Calu3 (cell line): ENCODE results near the gene POLA1. TPM values are rescaled to one million over a fixed set of nuclear protein-coding genes. Genes with fewer than 3 reads are reported as not detected.
"Not testable (repeated sequence)": the region's sequence is repeated elsewhere in the genome, so short reads cannot be mapped to it uniquely, and the experiment has no call there.

Experiments used
- BruUV-seq: library from RNA; stranded (reverse); fragments of 400-500 nt; replicated peaks from 2 replicates; lab custom pipeline; 2021; lab: Mats Ljungman, UMichigan
- CTCF ChIA-PET: fragments of 300-600 bp; sonication (Branson Sonifier 250); formaldehyde crosslinking; loops from one replicate; lab custom pipeline; 2022; ENCODE audit warnings: antibody characterized with exemption; lab: Charles Lee
- DNase-seq: peaks from one replicate; pipeline ENCODE4 v3.0.0; 2022
- H3K27ac Mint-ChIP-seq: one replicate; pipeline ENCODE4 v1.8.0; 2022; ENCODE audit warnings: mixed read lengths; ENCODE audit not compliant: unreplicated experiment
- H3K27me3 Mint-ChIP-seq: one replicate; pipeline ENCODE4 v1.8.0; 2022; ENCODE audit warnings: mixed read lengths; ENCODE audit not compliant: unreplicated experiment
- H3K36me3 Mint-ChIP-seq: one replicate; pipeline ENCODE4 v1.8.0; 2022; ENCODE audit warnings: mild to moderate bottlenecking, moderate library complexity, mixed read lengths; ENCODE audit not compliant: insufficient read depth, unreplicated experiment
- H3K4me1 Mint-ChIP-seq: one replicate; pipeline ENCODE4 v1.8.0; 2022; ENCODE audit warnings: mild to moderate bottlenecking, low read depth, mixed read lengths; ENCODE audit not compliant: unreplicated experiment
- H3K4me3 Mint-ChIP-seq: one replicate; pipeline ENCODE4 v1.8.0; 2022; ENCODE audit warnings: mild to moderate bottlenecking, low read depth, moderate library complexity, mixed read lengths; ENCODE audit not compliant: unreplicated experiment
- H3K9me3 Mint-ChIP-seq: one replicate; pipeline ENCODE4 v1.8.0; 2022; ENCODE audit warnings: low read depth, mixed read lengths; ENCODE audit not compliant: unreplicated experiment
- intact Hi-C: fragments of 100-400 bp; cut with micrococcal nuclease; formaldehyde crosslinking; loops from one replicate; pipeline ENCODE4 v1.10.0; 2022; ENCODE audit not compliant: unreplicated experiment
- total RNA-seq: library from RNA; stranded (reverse); gene quantifications from 2 replicates; pipeline ENCODE4 v1.2.3, GENCODE V29; 2022
- TF ChIP-seq, protein P1 (sequence below): fragments of 200-600 bp; IDR thresholded peaks from one replicate; pipeline ENCODE4 v1.8.0; 2022; ENCODE audit warnings: antibody characterized with exemption; ENCODE audit not compliant: unreplicated experiment

The POLA1 gene
- total RNA-seq, 1 experiment from 2014 or later, result 25.2 TPM

DNA sequence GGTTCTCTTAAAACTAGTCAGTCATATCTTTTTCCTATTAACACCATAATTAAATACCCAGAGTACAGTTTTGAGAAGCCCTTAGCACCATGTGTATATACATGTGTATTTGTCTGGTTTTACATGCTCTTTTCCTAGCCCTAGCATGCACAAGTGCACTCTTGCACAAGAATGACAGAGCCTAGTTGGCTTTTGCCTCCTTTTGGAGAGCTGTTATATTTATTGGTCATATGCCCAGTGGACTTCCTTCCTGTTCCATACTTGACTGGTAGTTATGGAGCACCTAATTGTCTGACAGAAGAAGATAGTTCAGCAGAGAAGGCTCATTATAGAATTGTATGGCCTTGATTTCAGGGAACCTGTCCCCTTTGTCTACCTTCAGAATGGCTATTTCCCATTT is 166.4 kb downstream of the POLA1 start:
- H3K27me3 Mint-ChIP-seq, result no peaks in the 10 kb centered on the region
- TF ChIP-seq, protein P1, sequence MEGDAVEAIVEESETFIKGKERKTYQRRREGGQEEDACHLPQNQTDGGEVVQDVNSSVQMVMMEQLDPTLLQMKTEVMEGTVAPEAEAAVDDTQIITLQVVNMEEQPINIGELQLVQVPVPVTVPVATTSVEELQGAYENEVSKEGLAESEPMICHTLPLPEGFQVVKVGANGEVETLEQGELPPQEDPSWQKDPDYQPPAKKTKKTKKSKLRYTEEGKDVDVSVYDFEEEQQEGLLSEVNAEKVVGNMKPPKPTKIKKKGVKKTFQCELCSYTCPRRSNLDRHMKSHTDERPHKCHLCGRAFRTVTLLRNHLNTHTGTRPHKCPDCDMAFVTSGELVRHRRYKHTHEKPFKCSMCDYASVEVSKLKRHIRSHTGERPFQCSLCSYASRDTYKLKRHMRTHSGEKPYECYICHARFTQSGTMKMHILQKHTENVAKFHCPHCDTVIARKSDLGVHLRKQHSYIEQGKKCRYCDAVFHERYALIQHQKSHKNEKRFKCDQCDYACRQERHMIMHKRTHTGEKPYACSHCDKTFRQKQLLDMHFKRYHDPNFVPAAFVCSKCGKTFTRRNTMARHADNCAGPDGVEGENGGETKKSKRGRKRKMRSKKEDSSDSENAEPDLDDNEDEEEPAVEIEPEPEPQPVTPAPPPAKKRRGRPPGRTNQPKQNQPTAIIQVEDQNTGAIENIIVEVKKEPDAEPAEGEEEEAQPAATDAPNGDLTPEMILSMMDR, result no peak
- H3K9me3 Mint-ChIP-seq, result no peaks in the 10 kb centered on the region
- no peak for DNase-seq
- H3K36me3 Mint-ChIP-seq, result peaks cover 8% of the 10 kb centered on the region
- no TSS peak for BruUV-seq
- no peaks in the 10 kb centered on the region for H3K4me1 Mint-ChIP-seq
- CTCF ChIA-PET, result no interaction called here
- H3K4me3 Mint-ChIP-seq, result no peak overlapping the region
- no peak overlapping the region for H3K27ac Mint-ChIP-seq
- intact Hi-C loops, result no loop called here

DNA sequence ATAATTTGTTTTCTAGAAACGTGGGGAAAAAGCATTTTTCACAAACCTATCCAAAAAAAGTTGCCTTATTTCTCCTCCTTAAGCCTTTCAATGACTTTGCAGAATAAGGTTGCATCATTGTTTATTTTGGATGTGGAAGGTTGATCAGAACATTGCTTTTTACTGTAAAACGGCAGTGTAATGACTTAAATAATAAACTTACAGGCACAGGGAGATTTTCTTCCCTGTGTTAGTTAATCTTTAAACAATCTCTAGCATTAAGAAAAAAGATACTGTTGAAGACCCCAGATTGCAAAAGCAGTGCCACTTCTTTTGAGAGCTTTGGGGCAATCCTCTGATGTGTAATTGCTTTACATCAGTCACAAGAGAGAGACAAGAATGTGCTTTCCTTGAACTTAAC is 168.6 kb downstream of the POLA1 start:
- H3K36me3 Mint-ChIP-seq, result peaks cover 8% of the 10 kb centered on the region
- TF ChIP-seq, protein P1, result no peak
- H3K4me1 Mint-ChIP-seq, result no peaks in the 10 kb centered on the region
- intact Hi-C loops, result no loop called here
- no peak for DNase-seq
- BruUV-seq, result no TSS peak
- H3K27me3 Mint-ChIP-seq, result no peaks in the 10 kb centered on the region
- no peaks in the 10 kb centered on the region for H3K9me3 Mint-ChIP-seq
- no peak overlapping the region for H3K27ac Mint-ChIP-seq
- CTCF ChIA-PET, result no interaction called here
- H3K4me3 Mint-ChIP-seq, result no peak overlapping the region

DNA sequence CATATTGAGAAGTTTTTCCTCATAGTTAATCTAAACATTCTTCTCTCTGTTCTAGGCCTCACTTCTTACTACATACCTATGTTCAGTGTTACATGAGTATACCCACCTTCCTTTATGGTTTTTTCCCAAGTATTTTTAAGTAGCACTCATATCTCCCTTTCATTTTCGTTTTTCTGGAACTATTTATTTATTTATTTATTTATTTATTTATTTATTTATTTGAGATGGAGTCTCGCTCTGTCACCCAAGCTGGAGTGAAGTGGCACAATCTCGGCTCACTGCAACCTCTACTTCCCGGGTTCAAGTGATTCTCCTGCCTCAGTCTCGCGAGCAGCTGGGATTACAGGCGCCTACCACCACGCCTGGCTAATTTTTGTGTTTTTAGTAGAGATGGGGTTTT is 170.1 kb downstream of the POLA1 start:
- BruUV-seq, H3K4me3 Mint-ChIP-seq, H3K9me3 Mint-ChIP-seq, H3K27me3 Mint-ChIP-seq, H3K4me1 Mint-ChIP-seq, H3K27ac Mint-ChIP-seq, DNase-seq, H3K36me3 Mint-ChIP-seq, CTCF ChIA-PET, intact Hi-C loops: not testable (repeated sequence)

DNA sequence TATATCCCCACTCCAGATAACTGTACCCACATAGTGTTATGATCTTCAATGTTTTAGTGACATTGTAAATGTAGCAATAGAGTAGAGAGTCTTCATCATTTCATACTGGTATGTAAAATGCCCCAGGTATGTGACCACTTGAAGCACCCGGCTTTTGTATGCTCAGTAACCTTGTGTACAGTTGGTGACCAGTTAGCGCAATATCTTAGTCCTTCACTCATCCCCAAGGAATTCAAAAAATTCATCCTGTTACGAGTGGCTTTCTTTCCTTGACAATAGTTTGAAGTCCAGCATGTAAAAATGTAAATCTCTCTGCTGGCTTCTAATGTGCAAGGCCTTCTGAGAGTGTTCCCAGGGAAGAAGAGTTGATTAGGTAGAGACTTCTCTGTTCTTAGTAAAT is 176.4 kb downstream of the POLA1 start:
- DNase-seq, result no peak
- CTCF ChIA-PET, result interaction anchor here (0.6 kb wide), 1 partner anchor 351 kb away, joined by 7 read pairs; no protein-coding TSS in a partner anchor
- intact Hi-C loops, result no loop called here
- Mint-ChIP-seq H3K4me1 (no peaks in the 10 kb centered on the region), H3K4me3 (no peak overlapping the region), H3K27ac (no peak overlapping the region), H3K36me3 (no peaks in the 10 kb centered on the region), H3K27me3 (no peaks in the 10 kb centered on the region), H3K9me3 (no peaks in the 10 kb centered on the region)
- no TSS peak for BruUV-seq
- TF ChIP-seq, protein P1, result no peak

DNA sequence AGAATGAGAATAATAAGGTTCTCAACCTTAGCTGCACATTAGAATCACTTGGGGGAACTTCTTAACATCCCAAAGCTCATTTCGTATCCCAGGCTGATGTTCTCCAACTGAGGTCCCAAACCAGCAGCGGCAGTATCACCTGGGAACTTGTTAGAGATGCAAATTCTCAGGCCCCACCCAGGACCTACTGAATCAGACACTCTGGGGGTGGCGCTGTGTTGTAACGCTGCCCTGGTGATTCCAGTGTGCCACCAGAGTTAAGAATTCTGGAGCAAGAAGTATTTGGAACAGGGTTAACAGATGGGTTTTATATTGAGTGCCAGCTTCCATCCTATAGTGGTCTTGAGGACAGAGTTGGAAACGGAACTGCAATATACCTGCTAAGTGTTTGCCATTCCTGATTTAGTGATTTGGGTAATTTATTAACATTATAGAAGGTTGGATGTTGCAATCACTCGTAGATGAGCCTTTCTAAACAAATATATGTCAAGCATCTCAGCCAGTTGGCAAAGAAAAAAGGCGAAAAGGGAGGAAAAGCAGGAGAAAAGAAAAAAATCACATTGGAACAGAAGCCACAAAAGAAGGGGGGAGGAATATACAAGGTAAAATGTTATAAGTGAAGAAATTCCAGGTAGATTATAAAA is 181.0 kb downstream of the POLA1 start:
- intact Hi-C loops, result no loop called here
- TF ChIP-seq, protein P1, result no peak
- Mint-ChIP-seq H3K4me1 (no peaks in the 10 kb centered on the region), H3K27ac (no peak overlapping the region), H3K4me3 (no peak overlapping the region), H3K36me3 (no peaks in the 10 kb centered on the region), H3K27me3 (no peaks in the 10 kb centered on the region), H3K9me3 (no peaks in the 10 kb centered on the region)
- no peak for DNase-seq
- BruUV-seq, result no TSS peak
- CTCF ChIA-PET, result no interaction called here
